GM12878 (cell line): Measurements from ENCODE around the gene ABCD3. TPM values are rescaled to one million over a fixed set of nuclear protein-coding genes. Genes with fewer than 3 reads are reported as not detected.

Source experiments
- ATAC-seq: fragments of 200-7000 bp; cut with Tn5 transposase; 3 replicates; pipeline ENCODE4 v1.9.1; 2020; ENCODE audit warnings: mild to moderate bottlenecking, moderate library complexity
- BruUV-seq: library from RNA; stranded (reverse); fragments of 400-500 nt; replicated peaks from 2 replicates; lab custom pipeline; 2021; lab: Mats Ljungman, UMichigan
- CTCF ChIA-PET: fragments of 300-600 bp; sonication (Branson Sonifier 250); formaldehyde crosslinking; extraction: SDS; loops from one replicate; lab custom pipeline; 2021; ENCODE audit warnings: inconsistent platforms; lab: Yijun Ruan, JAX
- POLR2A ChIA-PET: fragments of 350-600 bp; formaldehyde crosslinking; extraction: SDS; loops from one replicate; lab custom pipeline; 2021; ENCODE audit warnings: inconsistent platforms; lab: Charles Lee
- RAD21 ChIA-PET: fragments of 300-600 bp; sonication (Branson Sonifier 250); formaldehyde crosslinking; loops from one replicate; lab custom pipeline; 2023; ENCODE audit warnings: antibody characterized with exemption; ENCODE audit not compliant: unreplicated experiment; lab: Charles Lee
- SMC1A ChIA-PET: fragments of 300-600 bp; sonication (Branson Sonifier 250); formaldehyde crosslinking; loops from one replicate; lab custom pipeline; 2023; ENCODE audit not compliant: unreplicated experiment, uncharacterized antibody; lab: Charles Lee
- DNase-seq: peaks from one replicate; pipeline ENCODE4 v3.0.0-alpha.2; 2011; ENCODE audit warnings: low read depth, low spot score
- FAIRE-seq: peaks from 3 replicates; lab custom pipeline; 2011; peaks lifted over from hg19 to GRCh38; lab: Jason Lieb, UNC
- H2AFZ ChIP-seq: 2 replicates; pipeline ENCODE4 v1.6.0; 2011; ENCODE audit warnings: low read depth, low read length, control low read depth; ENCODE audit not compliant: control insufficient read depth
- H3K27ac ChIP-seq: 2 replicates; pipeline ENCODE4 v1.5.1; 2011; ENCODE audit warnings: control low read depth; ENCODE audit not compliant: control insufficient read depth, insufficient read depth
- H3K27me3 ChIP-seq, 2 experiments: replicated peaks in 1 of 2; 2 replicates each; pipeline versions ENCODE4 v1.6.0 to v1.6.1; 2011; ENCODE audit warnings: low read length in 1 of 2; ENCODE audit not compliant: control insufficient read depth in 2 of 2, insufficient read depth in 2 of 2
- H3K36me3 ChIP-seq, 2 experiments: 2 replicates each; pipeline ENCODE4 v1.5.1; 2011; ENCODE audit warnings: low read length in 1 of 2; ENCODE audit not compliant: control insufficient read depth in 2 of 2, insufficient read depth in 2 of 2
- H3K4me1 ChIP-seq: 2 replicates; pipeline ENCODE4 v1.6.1; 2011; ENCODE audit warnings: mild to moderate bottlenecking, low read length, moderate library complexity, mixed read lengths; ENCODE audit not compliant: control insufficient read depth, insufficient read depth
- H3K4me2 ChIP-seq: 2 replicates; pipeline ENCODE4 v1.6.0; 2011; ENCODE audit warnings: control low read depth; ENCODE audit not compliant: control insufficient read depth, insufficient read depth
- H3K4me3 ChIP-seq: fragments of 200-600 bp; sonication (generic); 2 replicates; pipeline ENCODE4 v1.5.1; 2016
- H3K79me2 ChIP-seq: 2 replicates; pipeline ENCODE4 v1.6.0; 2011; ENCODE audit warnings: low read length; ENCODE audit not compliant: control insufficient read depth, insufficient read depth
- H3K9ac ChIP-seq: 2 replicates; pipeline ENCODE4 v1.8.0; 2011; ENCODE audit warnings: low read length, control low read depth, mixed read lengths; ENCODE audit not compliant: control insufficient read depth, insufficient read depth
- H3K9me3 ChIP-seq: replicated peaks from 3 replicates; pipeline ENCODE4 v1.5.1; 2011; ENCODE audit warnings: mild to moderate bottlenecking, low read length; ENCODE audit not compliant: control insufficient read depth, insufficient read depth
- H4K20me1 ChIP-seq: 2 replicates; pipeline ENCODE4 v1.6.0; 2011; ENCODE audit not compliant: control insufficient read depth, insufficient read depth
- CHD2 ChIP-seq: IDR thresholded peaks from 2 replicates; pipeline ENCODE4 v1.6.1; 2011; ENCODE audit warnings: low read depth, low read length, improper control_type of control experiment, borderline replicate concordance
- HDAC2 ChIP-seq: fragments of 200-600 bp; sonication (generic); IDR thresholded peaks from 2 replicates; pipeline ENCODE4 v1.6.1; 2017
- NFYB ChIP-seq: IDR thresholded peaks from 2 replicates; pipeline ENCODE4 v1.6.1; 2011; ENCODE audit warnings: low read depth, mild to moderate bottlenecking, low read length, improper control_type of control experiment, moderate library complexity; ENCODE audit not compliant: insufficient read depth
- POU2F2 ChIP-seq: IDR thresholded peaks from 3 replicates; pipeline ENCODE4 v1.6.1; 2011; ENCODE audit warnings: low read depth, mild to moderate bottlenecking, low read length, borderline replicate concordance
- RELA ChIP-seq: fragments of 450-650 bp; IDR thresholded peaks from 2 replicates; pipeline ENCODE4 v1.8.0; 2014; ENCODE audit warnings: borderline replicate concordance; ENCODE audit not compliant: partially characterized antibody
- SMAD1 ChIP-seq: fragments of 450-650 bp; IDR thresholded peaks from 2 replicates; pipeline ENCODE4 v1.6.1; 2018; ENCODE audit warnings: mild to moderate bottlenecking, low read depth; ENCODE audit not compliant: partially characterized antibody
- SRF ChIP-seq, 2 experiments: IDR thresholded peaks; 2 replicates each; pipeline ENCODE4 v1.6.1; 2011; ENCODE audit warnings: low read depth in 2 of 2, low read length in 2 of 2, mild to moderate bottlenecking in 1 of 2, moderate library complexity in 1 of 2
- YY1 ChIP-seq: IDR thresholded peaks from 2 replicates; pipeline ENCODE4 v1.6.1; 2011; ENCODE audit warnings: low read depth, mild to moderate bottlenecking, low read length
- whole genome bisulfite sequencing: methylation state at CpG from one replicate; pipeline ENCODE4 v1.1.6; 2016; ENCODE audit warnings: low lambda C conversion rate; ENCODE audit not compliant: insufficient replicate concordance, insufficient coverage; ENCODE audit errors: missing lambda C conversion rate; 5-methylcytosine and 5-hydroxymethylcytosine counted together
- in situ Hi-C: fragments of 300-500 bp; cut with MboI; formaldehyde crosslinking; loops from 9 replicates; pipeline ENCODE4 v1.14.3; 2018; ENCODE audit warnings: mixed read lengths
- intact Hi-C: fragments of 100-400 bp; cut with micrococcal nuclease; formaldehyde crosslinking; loops from one replicate; pipeline ENCODE4 v1.14.2; 2022; ENCODE audit not compliant: unreplicated experiment
- polyA plus RNA-seq, 11 experiments: library from polyadenylated mRNA; depleted of rRNA in 4 of 11; unstranded in 6 of 11; stranded (reverse) in 5 of 11; fragments of >200 nt; fragmentation: Nextera tagmentation in 4 of 11; fragmentation: Illumina TruSeq in 1 of 11; extraction: Ambion mirVana in 4 of 11; extraction: Trizol in 1 of 11; gene quantifications; 1 replicate in 1 of 11; 2 replicates in 10 of 11; pipeline versions ENCODE4 v1.2.1 to v1.2.3, GENCODE V29; 2011 to 2016; ENCODE audit warnings: inconsistent platforms in 2 of 11, missing spikeins in 2 of 11, low read depth in 1 of 11
- total RNA-seq, 4 experiments: library from RNA; depleted of rRNA in 3 of 4; stranded (reverse); fragments of >200 nt in 3 of 4; fragmentation: Illumina TruSeq in 1 of 4; extraction: Trizol in 1 of 4; gene quantifications; 2 replicates each; pipeline versions ENCODE4 v1.2.1 to v1.2.3, GENCODE V29; 2013 to 2021
- TF ChIP-seq, protein P1 (sequence below): fragments of 450-650 bp; IDR thresholded peaks from 2 replicates; pipeline ENCODE4 v1.6.1; 2016; ENCODE audit warnings: mild to moderate bottlenecking
- TF ChIP-seq, protein P2 (sequence below): fragments of 150-350 bp; IDR thresholded peaks from 2 replicates; pipeline ENCODE4 v1.6.1; 2014; ENCODE audit warnings: mild to moderate bottlenecking, low read depth, low read length
- TF ChIP-seq, protein P3 (sequence below): IDR thresholded peaks from 2 replicates; pipeline ENCODE4 v1.6.1; 2012; ENCODE audit warnings: improper control_type of control experiment, low read depth, low read length; ENCODE audit not compliant: insufficient replicate concordance

ABCD3 gene
- total and polyA plus RNA-seq, 10 of the 15 experiments (the other 5 are each of a cell fraction or from before 2014, with no cell fraction given): 15.1 to 40.2 (median 24.1) TPM

DNA sequence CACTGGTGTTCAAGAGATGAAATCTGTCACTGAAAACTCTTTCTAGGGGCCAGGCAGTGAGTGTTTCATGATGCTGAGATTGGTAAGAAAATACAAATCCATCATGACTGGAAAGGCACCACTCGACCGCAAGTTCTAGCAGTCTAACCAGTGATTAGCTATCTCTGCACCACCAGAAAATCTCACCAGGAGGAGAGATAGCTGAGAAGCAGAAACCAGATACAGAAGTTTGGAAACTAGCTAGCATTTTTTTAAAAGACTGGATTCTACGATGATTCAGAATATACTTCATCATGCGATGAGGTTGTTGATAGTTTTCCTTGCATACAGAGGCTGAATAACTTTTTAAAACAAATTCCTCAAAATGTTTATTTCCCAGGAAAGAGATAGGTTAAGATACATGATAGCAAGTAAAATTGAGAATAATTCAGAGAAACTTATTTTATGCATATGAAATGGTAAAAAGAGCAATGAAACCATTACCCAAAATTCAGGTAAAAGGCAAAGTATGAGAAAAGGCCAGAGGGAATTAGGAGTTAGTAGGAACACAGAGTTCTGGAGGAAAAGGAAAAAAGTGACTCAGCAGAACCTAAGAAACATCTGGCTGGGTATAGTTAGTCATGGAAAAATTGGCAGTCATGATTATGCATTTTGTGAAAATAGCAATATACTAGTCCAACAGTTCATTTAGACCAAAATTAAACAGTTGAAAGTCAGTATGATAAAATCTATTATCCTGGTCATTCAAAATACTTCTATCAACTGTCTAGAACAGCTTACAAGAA lies 126.7 kb downstream of the ABCD3 start (continued):
- TF ChIP-seq YY1: no peak
- no peak for TF ChIP-seq NFYB
- TF ChIP-seq, protein P1, sequence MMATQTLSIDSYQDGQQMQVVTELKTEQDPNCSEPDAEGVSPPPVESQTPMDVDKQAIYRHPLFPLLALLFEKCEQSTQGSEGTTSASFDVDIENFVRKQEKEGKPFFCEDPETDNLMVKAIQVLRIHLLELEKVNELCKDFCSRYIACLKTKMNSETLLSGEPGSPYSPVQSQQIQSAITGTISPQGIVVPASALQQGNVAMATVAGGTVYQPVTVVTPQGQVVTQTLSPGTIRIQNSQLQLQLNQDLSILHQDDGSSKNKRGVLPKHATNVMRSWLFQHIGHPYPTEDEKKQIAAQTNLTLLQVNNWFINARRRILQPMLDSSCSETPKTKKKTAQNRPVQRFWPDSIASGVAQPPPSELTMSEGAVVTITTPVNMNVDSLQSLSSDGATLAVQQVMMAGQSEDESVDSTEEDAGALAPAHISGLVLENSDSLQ: no peak
- no peak for TF ChIP-seq RELA
- TF ChIP-seq, protein P2, sequence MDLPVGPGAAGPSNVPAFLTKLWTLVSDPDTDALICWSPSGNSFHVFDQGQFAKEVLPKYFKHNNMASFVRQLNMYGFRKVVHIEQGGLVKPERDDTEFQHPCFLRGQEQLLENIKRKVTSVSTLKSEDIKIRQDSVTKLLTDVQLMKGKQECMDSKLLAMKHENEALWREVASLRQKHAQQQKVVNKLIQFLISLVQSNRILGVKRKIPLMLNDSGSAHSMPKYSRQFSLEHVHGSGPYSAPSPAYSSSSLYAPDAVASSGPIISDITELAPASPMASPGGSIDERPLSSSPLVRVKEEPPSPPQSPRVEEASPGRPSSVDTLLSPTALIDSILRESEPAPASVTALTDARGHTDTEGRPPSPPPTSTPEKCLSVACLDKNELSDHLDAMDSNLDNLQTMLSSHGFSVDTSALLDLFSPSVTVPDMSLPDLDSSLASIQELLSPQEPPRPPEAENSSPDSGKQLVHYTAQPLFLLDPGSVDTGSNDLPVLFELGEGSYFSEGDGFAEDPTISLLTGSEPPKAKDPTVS: no peak
- no peak for TF ChIP-seq SMAD1

DNA sequence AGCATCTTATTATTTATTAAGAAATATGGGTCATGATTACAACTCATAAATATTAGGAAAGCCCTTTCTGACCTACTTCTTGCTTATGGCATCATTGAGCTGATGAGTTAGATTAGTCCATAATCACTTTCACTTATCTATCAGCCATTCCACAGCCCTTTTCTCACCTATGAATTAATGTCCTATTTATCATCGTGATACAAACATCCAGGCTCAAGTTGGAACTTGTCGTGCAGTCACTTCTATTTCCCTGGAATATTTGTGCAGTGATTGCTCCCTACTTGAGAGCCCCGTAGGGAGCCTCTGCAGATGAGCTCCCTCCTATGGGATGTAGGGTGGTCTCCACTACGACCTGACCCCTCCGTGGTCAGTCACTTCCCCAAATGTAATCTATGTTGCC lies 131.5 kb downstream of the ABCD3 start:
- no peak for FAIRE-seq
- in situ Hi-C loops: no loop called here
- TF ChIP-seq SRF (IDR thresholded peaks at IDR 0.05; ENCODE audit: low read depth in 2 of 2, low read length in 2 of 2) (no peak), POU2F2 (no peak), HDAC2 (no peak), CHD2 (no peak)
- TF ChIP-seq, protein P3, sequence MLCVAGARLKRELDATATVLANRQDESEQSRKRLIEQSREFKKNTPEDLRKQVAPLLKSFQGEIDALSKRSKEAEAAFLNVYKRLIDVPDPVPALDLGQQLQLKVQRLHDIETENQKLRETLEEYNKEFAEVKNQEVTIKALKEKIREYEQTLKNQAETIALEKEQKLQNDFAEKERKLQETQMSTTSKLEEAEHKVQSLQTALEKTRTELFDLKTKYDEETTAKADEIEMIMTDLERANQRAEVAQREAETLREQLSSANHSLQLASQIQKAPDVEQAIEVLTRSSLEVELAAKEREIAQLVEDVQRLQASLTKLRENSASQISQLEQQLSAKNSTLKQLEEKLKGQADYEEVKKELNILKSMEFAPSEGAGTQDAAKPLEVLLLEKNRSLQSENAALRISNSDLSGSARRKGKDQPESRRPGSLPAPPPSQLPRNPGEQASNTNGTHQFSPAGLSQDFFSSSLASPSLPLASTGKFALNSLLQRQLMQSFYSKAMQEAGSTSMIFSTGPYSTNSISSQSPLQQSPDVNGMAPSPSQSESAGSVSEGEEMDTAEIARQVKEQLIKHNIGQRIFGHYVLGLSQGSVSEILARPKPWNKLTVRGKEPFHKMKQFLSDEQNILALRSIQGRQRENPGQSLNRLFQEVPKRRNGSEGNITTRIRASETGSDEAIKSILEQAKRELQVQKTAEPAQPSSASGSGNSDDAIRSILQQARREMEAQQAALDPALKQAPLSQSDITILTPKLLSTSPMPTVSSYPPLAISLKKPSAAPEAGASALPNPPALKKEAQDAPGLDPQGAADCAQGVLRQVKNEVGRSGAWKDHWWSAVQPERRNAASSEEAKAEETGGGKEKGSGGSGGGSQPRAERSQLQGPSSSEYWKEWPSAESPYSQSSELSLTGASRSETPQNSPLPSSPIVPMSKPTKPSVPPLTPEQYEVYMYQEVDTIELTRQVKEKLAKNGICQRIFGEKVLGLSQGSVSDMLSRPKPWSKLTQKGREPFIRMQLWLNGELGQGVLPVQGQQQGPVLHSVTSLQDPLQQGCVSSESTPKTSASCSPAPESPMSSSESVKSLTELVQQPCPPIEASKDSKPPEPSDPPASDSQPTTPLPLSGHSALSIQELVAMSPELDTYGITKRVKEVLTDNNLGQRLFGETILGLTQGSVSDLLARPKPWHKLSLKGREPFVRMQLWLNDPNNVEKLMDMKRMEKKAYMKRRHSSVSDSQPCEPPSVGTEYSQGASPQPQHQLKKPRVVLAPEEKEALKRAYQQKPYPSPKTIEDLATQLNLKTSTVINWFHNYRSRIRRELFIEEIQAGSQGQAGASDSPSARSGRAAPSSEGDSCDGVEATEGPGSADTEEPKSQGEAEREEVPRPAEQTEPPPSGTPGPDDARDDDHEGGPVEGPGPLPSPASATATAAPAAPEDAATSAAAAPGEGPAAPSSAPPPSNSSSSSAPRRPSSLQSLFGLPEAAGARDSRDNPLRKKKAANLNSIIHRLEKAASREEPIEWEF: no peak
- TF ChIP-seq, protein P2: no peak

More for the DNA sequence above, 131.5 kb downstream of the ABCD3 start:
- WGBS: 13% methylated on average over 5 of the region's 5 CpGs
- ChIA-PET SMC1A (interaction anchor here (0.8 to 1.4 kb wide), 2 partner anchors 13 to 51 kb away, joined by 3 read pairs; no protein-coding TSS in a partner anchor), RAD21 (interaction anchor here (1.1 kb wide), 1 partner anchor 8 kb away, joined by 3 read pairs; the partner anchor contains the start of gene F3), POLR2A (interaction anchor here (0.7 to 0.8 kb wide), 2 partner anchors 174 to 182 kb away, joined by 3 read pairs; no protein-coding TSS in a partner anchor), CTCF (interaction anchor here (1.1 to 1.3 kb wide), 3 partner anchors 8 to 255 kb away, joined by 3 to 4 read pairs (median 3); partner anchors contain the start of gene F3)
- H3K27me3 ChIP-seq: no peaks in the 10 kb centered on the region; a peak in 3 of 4 replicates
- no peak overlapping the region for H3K4me2 ChIP-seq
- no peak overlapping the region for H3K27ac ChIP-seq
- no peaks in the 10 kb centered on the region for H4K20me1 ChIP-seq
- no peaks in the 10 kb centered on the region for H3K36me3 ChIP-seq
- no peak overlapping the region for H2AFZ ChIP-seq
- no peaks in the 10 kb centered on the region for H3K79me2 ChIP-seq
- H3K9me3 ChIP-seq: no peaks in the 10 kb centered on the region
- intact Hi-C loops: no loop called here
- H3K4me3 ChIP-seq: no peak overlapping the region
- H3K4me1 ChIP-seq: no peaks in the 10 kb centered on the region
- DNase-seq (no peak), ATAC-seq (no peak)
- BruUV-seq: no TSS peak
- no peak overlapping the region for H3K9ac ChIP-seq
